ENCODE results near the gene ABLIM1. TPM values are rescaled to one million over a fixed set of nuclear protein-coding genes. Genes with fewer than 3 reads are reported as not detected.

The ABLIM1 gene
- total and polyA plus RNA-seq, 2 of the 13 experiments (the other 11 are each of a cell fraction or from before 2014, with no cell fraction given) = 59.4 to 92.7 TPM

DNA sequence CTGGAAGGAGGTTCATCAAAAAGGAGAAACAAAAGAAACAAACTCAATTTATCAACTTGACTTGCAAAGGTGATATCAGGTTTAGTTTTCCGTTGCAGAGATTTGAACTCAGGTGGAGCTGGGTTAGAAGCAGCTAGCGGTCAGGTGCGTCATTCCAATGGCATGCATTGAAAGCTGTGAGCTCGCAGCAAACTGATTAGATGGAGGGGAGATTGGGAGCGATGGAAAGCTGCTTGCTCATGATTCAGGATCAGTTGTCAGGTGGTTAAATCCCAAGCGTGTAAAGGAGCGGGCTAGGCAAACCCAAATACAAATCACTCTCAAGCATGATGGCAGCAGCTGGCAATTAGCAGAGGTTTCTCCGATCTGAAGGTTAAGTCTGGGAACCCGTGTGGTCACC is 204.5 kb downstream of the ABLIM1 start:
- Histone ChIP-seq H4K20me1 (ENCODE audit: insufficient read depth, low read length) (no peaks in the 10 kb centered on the region; the same call in 1 of the 2 replicates), H3K4me2 (ENCODE audit: low read depth, low read length) (no peak overlapping the region), H2AFZ (ENCODE audit: low read length) (no peak overlapping the region), H3K4me3 (replicated peaks in 1 of 3; ENCODE audit: insufficient read depth in 1 of 3, low read depth in 2 of 3, low read length in 3 of 3) (no peak overlapping the region), H3K4me1 (ENCODE audit: insufficient read depth, low read length) (no peaks in the 10 kb centered on the region), H3K27me3 (ENCODE audit: control insufficient read depth in 1 of 2, insufficient read depth in 2 of 2, low read length in 2 of 2) (no peaks in the 10 kb centered on the region), H3K36me3 (replicated peaks in 1 of 2; ENCODE audit: control insufficient read depth in 1 of 2, insufficient read depth in 2 of 2, low read length in 2 of 2) (peaks cover 10 to 57% of the 10 kb centered on the region in 2 experiments), H3K9ac (ENCODE audit: insufficient read depth, low read depth, low read length) (no peak overlapping the region), H3K27ac (ENCODE audit: extremely low read length, insufficient read depth, low read length) (no peak overlapping the region), H3K9me3 (ENCODE audit: low read length) (no peaks in the 10 kb centered on the region), H3K79me2 (ENCODE audit: insufficient read depth, low read length) (no peaks in the 10 kb centered on the region)
- CTCF ChIA-PET (ENCODE audit: low intra/inter-chr PET ratio, low total read pairs) = no interaction called here
- in situ Hi-C loops (cut with HindIII; ENCODE audit: extremely low pct_ligation_motif_present, low pct_unique_long_range_greater_than_20kb) = no loop called here
- BruUV-seq (replicated peaks) = no TSS peak
- WGBS (ENCODE audit: low lambda C conversion rate) = 96% methylated on average over 9 of the region's 9 CpGs
- DNase-seq (ENCODE audit: low spot score) (no peak), ATAC-seq (no peak), FAIRE-seq (no peak)
- POLR2A ChIA-PET = no interaction called here
- TF ChIP-seq ZNF180 (CRISPR knock-in tag; IDR thresholded peaks at IDR 0.05; ENCODE audit: borderline replicate concordance, low read depth) (no peak), ARNT2 (CRISPR knock-in tag; IDR thresholded peaks at IDR 0.05; ENCODE audit: low read depth) (no peak), ZNF589 (CRISPR knock-in tag; conservative IDR thresholded peaks at IDR 0.05) (no peak), ATF7-NPFF (CRISPR knock-in tag; IDR thresholded peaks at IDR 0.05; ENCODE audit: low read depth) (no peak)
- TF ChIP-seq, protein P1, sequence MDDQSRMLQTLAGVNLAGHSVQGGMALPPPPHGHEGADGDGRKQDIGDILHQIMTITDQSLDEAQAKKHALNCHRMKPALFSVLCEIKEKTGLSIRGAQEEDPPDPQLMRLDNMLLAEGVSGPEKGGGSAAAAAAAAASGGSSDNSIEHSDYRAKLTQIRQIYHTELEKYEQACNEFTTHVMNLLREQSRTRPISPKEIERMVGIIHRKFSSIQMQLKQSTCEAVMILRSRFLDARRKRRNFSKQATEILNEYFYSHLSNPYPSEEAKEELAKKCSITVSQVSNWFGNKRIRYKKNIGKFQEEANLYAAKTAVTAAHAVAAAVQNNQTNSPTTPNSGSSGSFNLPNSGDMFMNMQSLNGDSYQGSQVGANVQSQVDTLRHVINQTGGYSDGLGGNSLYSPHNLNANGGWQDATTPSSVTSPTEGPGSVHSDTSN (CRISPR knock-in tag; IDR thresholded peaks at IDR 0.05; ENCODE audit: borderline replicate concordance) = no peak
- TF ChIP-seq, protein P2, sequence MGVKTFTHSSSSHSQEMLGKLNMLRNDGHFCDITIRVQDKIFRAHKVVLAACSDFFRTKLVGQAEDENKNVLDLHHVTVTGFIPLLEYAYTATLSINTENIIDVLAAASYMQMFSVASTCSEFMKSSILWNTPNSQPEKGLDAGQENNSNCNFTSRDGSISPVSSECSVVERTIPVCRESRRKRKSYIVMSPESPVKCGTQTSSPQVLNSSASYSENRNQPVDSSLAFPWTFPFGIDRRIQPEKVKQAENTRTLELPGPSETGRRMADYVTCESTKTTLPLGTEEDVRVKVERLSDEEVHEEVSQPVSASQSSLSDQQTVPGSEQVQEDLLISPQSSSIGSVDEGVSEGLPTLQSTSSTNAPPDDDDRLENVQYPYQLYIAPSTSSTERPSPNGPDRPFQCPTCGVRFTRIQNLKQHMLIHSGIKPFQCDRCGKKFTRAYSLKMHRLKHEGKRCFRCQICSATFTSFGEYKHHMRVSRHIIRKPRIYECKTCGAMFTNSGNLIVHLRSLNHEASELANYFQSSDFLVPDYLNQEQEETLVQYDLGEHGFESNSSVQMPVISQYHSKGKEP (CRISPR knock-in tag; IDR thresholded peaks at IDR 0.05) = no peak
- TF ChIP-seq, protein P3, sequence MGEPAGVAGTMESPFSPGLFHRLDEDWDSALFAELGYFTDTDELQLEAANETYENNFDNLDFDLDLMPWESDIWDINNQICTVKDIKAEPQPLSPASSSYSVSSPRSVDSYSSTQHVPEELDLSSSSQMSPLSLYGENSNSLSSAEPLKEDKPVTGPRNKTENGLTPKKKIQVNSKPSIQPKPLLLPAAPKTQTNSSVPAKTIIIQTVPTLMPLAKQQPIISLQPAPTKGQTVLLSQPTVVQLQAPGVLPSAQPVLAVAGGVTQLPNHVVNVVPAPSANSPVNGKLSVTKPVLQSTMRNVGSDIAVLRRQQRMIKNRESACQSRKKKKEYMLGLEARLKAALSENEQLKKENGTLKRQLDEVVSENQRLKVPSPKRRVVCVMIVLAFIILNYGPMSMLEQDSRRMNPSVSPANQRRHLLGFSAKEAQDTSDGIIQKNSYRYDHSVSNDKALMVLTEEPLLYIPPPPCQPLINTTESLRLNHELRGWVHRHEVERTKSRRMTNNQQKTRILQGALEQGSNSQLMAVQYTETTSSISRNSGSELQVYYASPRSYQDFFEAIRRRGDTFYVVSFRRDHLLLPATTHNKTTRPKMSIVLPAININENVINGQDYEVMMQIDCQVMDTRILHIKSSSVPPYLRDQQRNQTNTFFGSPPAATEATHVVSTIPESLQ (CRISPR knock-in tag; conservative IDR thresholded peaks at IDR 0.05) = no peak
- intact Hi-C loops (cut with micrococcal nuclease; ENCODE audit: unreplicated experiment) = no loop called here

All from HepG2 (cell line).